ENCODE measurements around the gene PTPN3. TPM values are rescaled to one million over a fixed set of nuclear protein-coding genes. Genes with fewer than 3 reads are reported as not detected.

PTPN3 gene
- total RNA-seq, 2 donors from 2014 or later: 13.2 to 19.5 TPM

DNA sequence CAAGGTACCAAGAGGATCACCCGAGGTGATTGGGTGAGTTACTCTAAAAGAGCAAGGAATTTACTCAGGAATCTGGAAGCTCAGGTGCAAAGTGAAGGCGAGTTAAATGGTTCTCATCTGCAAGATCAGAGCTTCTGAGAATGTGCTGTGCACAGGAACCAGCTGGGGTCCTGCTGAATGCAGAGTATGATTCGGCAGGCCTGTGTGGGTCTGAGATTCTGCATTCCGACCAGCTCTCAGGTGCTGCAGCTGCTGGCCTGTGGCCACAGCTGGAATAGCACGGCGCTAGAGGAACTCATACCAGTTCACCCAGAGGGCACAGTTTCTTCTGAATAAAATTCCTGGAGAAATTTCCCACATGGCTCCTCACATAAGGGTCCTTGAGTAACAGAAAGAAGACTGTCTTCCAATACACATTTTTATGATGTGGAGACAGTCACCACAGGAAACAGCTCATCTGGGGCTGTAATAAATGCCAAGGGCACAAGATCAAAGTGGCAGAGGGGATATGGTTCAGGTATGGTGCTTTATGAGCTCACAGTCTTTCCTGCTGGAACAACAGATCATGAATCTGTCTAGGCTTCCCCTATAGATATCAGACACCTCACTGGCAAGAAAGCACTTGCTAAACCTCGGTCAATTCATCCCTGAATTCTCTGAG, 83.9 kb downstream of the PTPN3 start:
- no peak overlapping the region for H3K4me3 ChIP-seq
- 61 to 67% methylated on average over 6 to 7 of the region's 7 CpGs for WGBS, 2 donors
- H3K9me3 ChIP-seq: no peaks in the 10 kb centered on the region
- TF ChIP-seq, protein P1, sequence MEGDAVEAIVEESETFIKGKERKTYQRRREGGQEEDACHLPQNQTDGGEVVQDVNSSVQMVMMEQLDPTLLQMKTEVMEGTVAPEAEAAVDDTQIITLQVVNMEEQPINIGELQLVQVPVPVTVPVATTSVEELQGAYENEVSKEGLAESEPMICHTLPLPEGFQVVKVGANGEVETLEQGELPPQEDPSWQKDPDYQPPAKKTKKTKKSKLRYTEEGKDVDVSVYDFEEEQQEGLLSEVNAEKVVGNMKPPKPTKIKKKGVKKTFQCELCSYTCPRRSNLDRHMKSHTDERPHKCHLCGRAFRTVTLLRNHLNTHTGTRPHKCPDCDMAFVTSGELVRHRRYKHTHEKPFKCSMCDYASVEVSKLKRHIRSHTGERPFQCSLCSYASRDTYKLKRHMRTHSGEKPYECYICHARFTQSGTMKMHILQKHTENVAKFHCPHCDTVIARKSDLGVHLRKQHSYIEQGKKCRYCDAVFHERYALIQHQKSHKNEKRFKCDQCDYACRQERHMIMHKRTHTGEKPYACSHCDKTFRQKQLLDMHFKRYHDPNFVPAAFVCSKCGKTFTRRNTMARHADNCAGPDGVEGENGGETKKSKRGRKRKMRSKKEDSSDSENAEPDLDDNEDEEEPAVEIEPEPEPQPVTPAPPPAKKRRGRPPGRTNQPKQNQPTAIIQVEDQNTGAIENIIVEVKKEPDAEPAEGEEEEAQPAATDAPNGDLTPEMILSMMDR (IDR thresholded peaks at IDR 0.05): no peak
- TF ChIP-seq POLR2A (IDR thresholded peaks at IDR 0.05): no peak
- H3K4me1 ChIP-seq: no peaks in the 10 kb centered on the region
- H3K27ac ChIP-seq: no peak overlapping the region
- ATAC-seq (no peak), DNase-seq (no peak)
- intact Hi-C loops (cut with DNase I): no loop called here
- peaks cover 0 to under 1% of the 10 kb centered on the region in 2 donors for H3K36me3 ChIP-seq (replicated peaks in 1 of 2; ENCODE audit: insufficient read depth in 1 of 2, low read depth in 2 of 2)
- no peaks in the 10 kb centered on the region for H3K27me3 ChIP-seq

DNA sequence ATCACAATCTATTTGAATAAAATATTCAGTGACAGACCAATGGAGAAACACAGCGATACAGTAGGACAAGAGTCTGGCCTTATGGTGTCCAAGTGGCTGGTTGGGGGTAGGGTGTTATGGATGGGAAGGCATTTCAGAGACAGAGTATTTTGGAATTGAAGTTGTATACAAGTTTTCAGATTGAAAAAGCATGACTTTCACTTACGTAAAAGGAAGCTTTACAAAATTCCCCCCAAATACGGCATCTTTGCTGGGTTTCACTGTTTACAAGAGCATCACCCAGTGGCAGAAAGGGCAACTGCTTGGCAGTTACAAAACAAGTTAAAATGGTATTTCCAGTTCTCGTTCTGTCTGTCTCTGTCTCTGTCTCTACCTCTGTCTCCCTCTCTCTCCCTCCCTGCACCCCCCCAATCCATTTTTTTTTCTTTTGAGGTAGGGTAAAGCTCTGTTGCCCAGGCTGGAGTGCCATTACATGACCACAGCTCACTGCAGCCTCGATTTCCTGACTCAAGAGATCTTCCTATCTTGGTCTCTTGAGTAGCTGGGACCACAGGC, 86.2 kb downstream of the PTPN3 start:
- Histone ChIP-seq H3K36me3 (replicated peaks in 1 of 2; ENCODE audit: insufficient read depth in 1 of 2, low read depth in 2 of 2) (peaks cover 0 to 9% of the 10 kb centered on the region in 2 donors), H3K9me3 (no peaks in the 10 kb centered on the region), H3K27me3 (no peaks in the 10 kb centered on the region), H3K4me3 (no peak overlapping the region), H3K27ac (no peak overlapping the region), H3K4me1 (no peaks in the 10 kb centered on the region)
- no peak for TF ChIP-seq POLR2A (IDR thresholded peaks at IDR 0.05)
- TF ChIP-seq, protein P1 (IDR thresholded peaks at IDR 0.05): peak in 6 of 7 experiments; percentile 35 to 54 (median 42)
- WGBS, 2 donors: 54 to 74% methylated on average over 5 of the region's 5 CpGs
- intact Hi-C loops (cut with DNase I): no loop called here
- DNase-seq: no peak
- ATAC-seq: no peak

DNA sequence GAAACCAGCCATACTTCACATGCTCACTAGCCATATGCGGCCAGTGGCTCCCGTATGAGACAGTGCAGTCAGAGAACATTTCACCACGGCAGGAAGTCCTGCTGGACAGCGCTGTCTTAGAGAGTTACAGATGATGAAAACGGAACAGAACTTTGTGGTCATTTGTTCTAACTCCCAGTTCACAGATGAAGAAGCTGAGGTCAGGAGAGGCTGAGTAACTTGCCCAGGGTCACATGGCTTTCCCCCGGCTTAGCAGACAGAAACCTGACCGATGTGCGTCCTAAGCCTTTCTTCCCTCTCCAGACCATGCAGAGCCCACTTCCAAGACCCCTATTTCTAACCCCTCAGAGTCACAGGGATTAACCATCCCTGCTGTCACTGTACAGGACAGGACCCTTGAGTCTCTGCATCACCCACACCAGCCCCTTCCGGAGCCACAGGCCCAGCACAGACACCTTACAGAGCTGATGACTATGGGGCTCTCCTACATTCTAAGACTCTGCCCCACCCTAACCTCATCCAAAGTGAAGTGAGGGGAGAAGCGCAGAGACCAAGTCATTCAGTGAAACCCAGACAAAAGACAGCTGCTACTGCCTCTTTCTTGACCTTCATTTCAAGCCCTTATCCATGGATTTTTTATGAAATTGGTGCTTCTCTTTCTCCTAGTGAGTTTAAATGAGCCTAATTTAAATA, 86.9 kb downstream of the PTPN3 start:
- no peaks in the 10 kb centered on the region for H3K27me3 ChIP-seq
- WGBS, 2 donors: 85 to 92% methylated on average over 10 of the region's 10 CpGs
- DNase-seq (no peak), ATAC-seq (no peak)
- no peaks in the 10 kb centered on the region for H3K4me1 ChIP-seq
- TF ChIP-seq POLR2A (IDR thresholded peaks at IDR 0.05): no peak
- TF ChIP-seq, protein P1 (IDR thresholded peaks at IDR 0.05): no peak
- H3K9me3 ChIP-seq: no peaks in the 10 kb centered on the region
- intact Hi-C loops (cut with DNase I): no loop called here
- no peak overlapping the region for H3K27ac ChIP-seq
- no peak overlapping the region for H3K4me3 ChIP-seq
- peaks cover 0 to 9% of the 10 kb centered on the region in 2 donors for H3K36me3 ChIP-seq (replicated peaks in 1 of 2; ENCODE audit: insufficient read depth in 1 of 2, low read depth in 2 of 2)

DNA sequence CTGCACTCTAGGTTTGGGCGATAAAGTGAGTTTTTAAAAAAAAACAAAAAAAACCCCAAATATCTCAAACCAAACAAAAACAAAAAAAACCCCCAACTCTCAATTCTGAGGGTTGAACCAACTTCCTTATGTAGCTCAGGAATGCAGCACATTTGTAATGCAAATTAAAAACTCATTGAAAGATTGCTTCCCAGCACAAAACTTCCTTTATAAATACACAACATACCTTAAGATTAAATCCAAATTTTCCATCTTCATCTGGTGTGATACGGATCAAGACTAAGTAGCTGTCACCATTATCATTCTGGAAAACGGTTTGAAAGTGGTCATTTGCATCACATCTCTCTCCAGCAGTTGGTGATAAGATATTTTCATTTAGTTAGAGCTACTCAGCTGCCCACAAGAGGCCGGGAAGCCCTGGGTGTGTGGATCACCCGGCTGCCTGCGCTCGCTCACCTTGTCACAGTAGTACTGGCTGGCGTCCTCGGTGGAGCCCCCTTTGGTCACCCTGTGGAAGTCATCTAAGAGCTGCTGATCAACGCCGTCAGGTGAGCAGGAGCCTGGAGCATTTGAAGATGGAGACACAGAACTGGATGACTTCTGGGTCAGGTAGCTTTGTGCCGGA, 88.2 kb downstream of the PTPN3 start:
- no peak for TF ChIP-seq POLR2A (IDR thresholded peaks at IDR 0.05)
- Histone ChIP-seq H3K36me3 (replicated peaks in 1 of 2; ENCODE audit: insufficient read depth in 1 of 2, low read depth in 2 of 2) (peaks cover 0 to 9% of the 10 kb centered on the region in 2 donors), H3K27ac (no peak overlapping the region), H3K9me3 (no peaks in the 10 kb centered on the region), H3K4me1 (no peaks in the 10 kb centered on the region), H3K4me3 (no peak overlapping the region), H3K27me3 (no peaks in the 10 kb centered on the region)
- intact Hi-C loops (cut with DNase I): loop anchor here (10.0 kb wide), 1 partner anchor 225 kb away; no protein-coding TSS in a partner anchor
- 65 to 69% methylated on average over 11 to 12 of the region's 12 CpGs for WGBS, 2 donors
- DNase-seq: peak in 1 of 4 donors; percentile 15
- no peak for ATAC-seq
